GM23338 (cell line): Measurements from ENCODE around the gene ATG7.
"Not testable (repeated sequence)": the region's sequence is repeated elsewhere in the genome, so short reads cannot be mapped to it uniquely, and the experiment has no call there.

Source experiments
- CREB1 ChIP-seq: fragments of 250-450 bp; sonication (Bioruptor Pico); IDR thresholded peaks from 2 replicates; pipeline ENCODE4 v1.5.0; 2020; ENCODE audit warnings: low read depth, mild to moderate bottlenecking, moderate library complexity
- EZH2 ChIP-seq: fragments of 200-600 bp; sonication (generic); IDR thresholded peaks from one replicate; pipeline ENCODE4 v1.8.0; 2017; ENCODE audit warnings: antibody characterized with exemption, mild to moderate bottlenecking, low read depth; ENCODE audit not compliant: unreplicated experiment
- EZH2phosphoT487 ChIP-seq: fragments of 200-600 bp; sonication (generic); IDR thresholded peaks from one replicate; pipeline ENCODE4 v1.8.1; 2018; ENCODE audit warnings: antibody characterized with exemption; ENCODE audit not compliant: unreplicated experiment
- JUNB ChIP-seq: IDR thresholded peaks from one replicate; pipeline ENCODE4 v1.6.1; 2016; ENCODE audit warnings: antibody characterized with exemption; ENCODE audit not compliant: unreplicated experiment
- POLR2AphosphoS5 ChIP-seq: IDR thresholded peaks from 2 replicates; pipeline ENCODE4 v1.6.1; 2016; ENCODE audit warnings: antibody characterized with exemption, low read depth
- TF ChIP-seq, protein P1 (sequence below), 2 experiments: fragments of 200-600 bp in 1 of 2; sonication (generic) in 1 of 2; conservative IDR thresholded peaks; 2 replicates each; pipeline versions ENCODE4 v1.5.1 to v1.6.1; 2016 to 2017; ENCODE audit warnings: antibody characterized with exemption in 2 of 2, low read depth in 2 of 2, mild to moderate bottlenecking in 2 of 2, moderate library complexity in 1 of 2
- TF ChIP-seq, protein P2 (sequence below): IDR thresholded peaks from 2 replicates; pipeline ENCODE4 v1.6.1; 2016; ENCODE audit warnings: antibody characterized with exemption
- TF ChIP-seq, protein P3 (sequence below): IDR thresholded peaks from one replicate; pipeline ENCODE4 v1.6.1; 2018; ENCODE audit warnings: antibody characterized with exemption; ENCODE audit not compliant: unreplicated experiment

DNA sequence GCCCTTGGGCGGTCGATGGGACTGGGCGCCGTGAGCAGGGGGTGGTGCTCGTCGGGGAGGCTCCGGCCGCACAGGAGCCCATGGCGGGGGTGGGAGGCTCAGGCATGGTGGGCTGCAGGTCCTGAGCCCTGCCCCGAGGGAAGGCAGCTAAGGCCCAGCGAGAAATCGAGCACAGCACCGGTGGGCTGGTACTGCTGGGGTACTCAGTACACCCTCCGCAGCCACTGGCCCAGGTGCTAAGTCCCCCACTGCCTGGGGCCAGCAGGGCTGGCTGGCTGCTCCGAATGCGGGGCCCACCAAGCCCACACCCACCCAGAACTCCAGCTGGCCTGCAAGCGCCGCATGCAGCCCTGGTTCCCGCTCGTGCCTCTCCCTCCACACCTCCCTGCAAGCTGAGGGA lies 239.4 kb downstream of the ATG7 start:
- TF ChIP-seq, protein P1, sequence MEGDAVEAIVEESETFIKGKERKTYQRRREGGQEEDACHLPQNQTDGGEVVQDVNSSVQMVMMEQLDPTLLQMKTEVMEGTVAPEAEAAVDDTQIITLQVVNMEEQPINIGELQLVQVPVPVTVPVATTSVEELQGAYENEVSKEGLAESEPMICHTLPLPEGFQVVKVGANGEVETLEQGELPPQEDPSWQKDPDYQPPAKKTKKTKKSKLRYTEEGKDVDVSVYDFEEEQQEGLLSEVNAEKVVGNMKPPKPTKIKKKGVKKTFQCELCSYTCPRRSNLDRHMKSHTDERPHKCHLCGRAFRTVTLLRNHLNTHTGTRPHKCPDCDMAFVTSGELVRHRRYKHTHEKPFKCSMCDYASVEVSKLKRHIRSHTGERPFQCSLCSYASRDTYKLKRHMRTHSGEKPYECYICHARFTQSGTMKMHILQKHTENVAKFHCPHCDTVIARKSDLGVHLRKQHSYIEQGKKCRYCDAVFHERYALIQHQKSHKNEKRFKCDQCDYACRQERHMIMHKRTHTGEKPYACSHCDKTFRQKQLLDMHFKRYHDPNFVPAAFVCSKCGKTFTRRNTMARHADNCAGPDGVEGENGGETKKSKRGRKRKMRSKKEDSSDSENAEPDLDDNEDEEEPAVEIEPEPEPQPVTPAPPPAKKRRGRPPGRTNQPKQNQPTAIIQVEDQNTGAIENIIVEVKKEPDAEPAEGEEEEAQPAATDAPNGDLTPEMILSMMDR (conservative IDR thresholded peaks at IDR 0.05; ENCODE audit: low read depth in 2 of 2) = not testable (repeated sequence)
- not testable (repeated sequence) for TF ChIP-seq POLR2AphosphoS5; EZH2phosphoT487; CREB1 (CRISPR knock-in tag); JUNB; EZH2
- TF ChIP-seq, protein P2, sequence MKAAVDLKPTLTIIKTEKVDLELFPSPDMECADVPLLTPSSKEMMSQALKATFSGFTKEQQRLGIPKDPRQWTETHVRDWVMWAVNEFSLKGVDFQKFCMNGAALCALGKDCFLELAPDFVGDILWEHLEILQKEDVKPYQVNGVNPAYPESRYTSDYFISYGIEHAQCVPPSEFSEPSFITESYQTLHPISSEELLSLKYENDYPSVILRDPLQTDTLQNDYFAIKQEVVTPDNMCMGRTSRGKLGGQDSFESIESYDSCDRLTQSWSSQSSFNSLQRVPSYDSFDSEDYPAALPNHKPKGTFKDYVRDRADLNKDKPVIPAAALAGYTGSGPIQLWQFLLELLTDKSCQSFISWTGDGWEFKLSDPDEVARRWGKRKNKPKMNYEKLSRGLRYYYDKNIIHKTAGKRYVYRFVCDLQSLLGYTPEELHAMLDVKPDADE = not testable (repeated sequence)
- TF ChIP-seq, protein P3, sequence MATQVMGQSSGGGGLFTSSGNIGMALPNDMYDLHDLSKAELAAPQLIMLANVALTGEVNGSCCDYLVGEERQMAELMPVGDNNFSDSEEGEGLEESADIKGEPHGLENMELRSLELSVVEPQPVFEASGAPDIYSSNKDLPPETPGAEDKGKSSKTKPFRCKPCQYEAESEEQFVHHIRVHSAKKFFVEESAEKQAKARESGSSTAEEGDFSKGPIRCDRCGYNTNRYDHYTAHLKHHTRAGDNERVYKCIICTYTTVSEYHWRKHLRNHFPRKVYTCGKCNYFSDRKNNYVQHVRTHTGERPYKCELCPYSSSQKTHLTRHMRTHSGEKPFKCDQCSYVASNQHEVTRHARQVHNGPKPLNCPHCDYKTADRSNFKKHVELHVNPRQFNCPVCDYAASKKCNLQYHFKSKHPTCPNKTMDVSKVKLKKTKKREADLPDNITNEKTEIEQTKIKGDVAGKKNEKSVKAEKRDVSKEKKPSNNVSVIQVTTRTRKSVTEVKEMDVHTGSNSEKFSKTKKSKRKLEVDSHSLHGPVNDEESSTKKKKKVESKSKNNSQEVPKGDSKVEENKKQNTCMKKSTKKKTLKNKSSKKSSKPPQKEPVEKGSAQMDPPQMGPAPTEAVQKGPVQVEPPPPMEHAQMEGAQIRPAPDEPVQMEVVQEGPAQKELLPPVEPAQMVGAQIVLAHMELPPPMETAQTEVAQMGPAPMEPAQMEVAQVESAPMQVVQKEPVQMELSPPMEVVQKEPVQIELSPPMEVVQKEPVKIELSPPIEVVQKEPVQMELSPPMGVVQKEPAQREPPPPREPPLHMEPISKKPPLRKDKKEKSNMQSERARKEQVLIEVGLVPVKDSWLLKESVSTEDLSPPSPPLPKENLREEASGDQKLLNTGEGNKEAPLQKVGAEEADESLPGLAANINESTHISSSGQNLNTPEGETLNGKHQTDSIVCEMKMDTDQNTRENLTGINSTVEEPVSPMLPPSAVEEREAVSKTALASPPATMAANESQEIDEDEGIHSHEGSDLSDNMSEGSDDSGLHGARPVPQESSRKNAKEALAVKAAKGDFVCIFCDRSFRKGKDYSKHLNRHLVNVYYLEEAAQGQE = not testable (repeated sequence)
